OCI-LY7 (cell line): ENCODE results near the gene FAM241B. TPM values are rescaled to one million over a fixed set of nuclear protein-coding genes. Genes with fewer than 3 reads are reported as not detected.

Experiments
- BruUV-seq: library from RNA; stranded (reverse); fragments of 400-500 nt; replicated peaks from 2 replicates; lab custom pipeline; 2021; lab: Mats Ljungman, UMichigan
- CTCF ChIA-PET: fragments of 300-600 bp; sonication (Branson Sonifier 250); formaldehyde crosslinking; loops from one replicate; lab custom pipeline; 2022; ENCODE audit warnings: antibody characterized with exemption; ENCODE audit not compliant: unreplicated experiment; lab: Charles Lee
- POLR2A ChIA-PET: fragments of 300-600 bp; sonication (Branson Sonifier 250); formaldehyde crosslinking; loops from one replicate; lab custom pipeline; 2022; ENCODE audit warnings: antibody characterized with exemption; lab: Charles Lee
- DNase-seq: peaks from one replicate; pipeline ENCODE4 v3.0.0-alpha.2; 2015; ENCODE audit warnings: low spot score
- H2AFZ ChIP-seq: fragments of 200-600 bp; sonication (generic), shearing (Covaris generic); 2 replicates; pipeline ENCODE4 v1.6.1; 2014; ENCODE audit warnings: mild to moderate bottlenecking, antibody characterized with exemption, low read length, moderate library complexity
- H3K27ac ChIP-seq: fragments of 200-600 bp; sonication (generic); 2 replicates; pipeline ENCODE4 v1.5.1; 2014; ENCODE audit warnings: mixed run types, low read depth, mild to moderate bottlenecking, moderate library complexity, low read length, inconsistent platforms; ENCODE audit not compliant: poor library complexity, severe bottlenecking
- H3K36me3 ChIP-seq: fragments of 200-600 bp; sonication (generic); 2 replicates; pipeline ENCODE4 v1.6.1; 2014; ENCODE audit warnings: mild to moderate bottlenecking, antibody characterized with exemption, low read length, moderate library complexity, mixed read lengths; ENCODE audit not compliant: insufficient read depth
- H3K4me1 ChIP-seq: fragments of 200-600 bp; sonication (generic); 2 replicates; pipeline ENCODE4 v1.5.1; 2014; ENCODE audit warnings: mild to moderate bottlenecking, low read length; ENCODE audit not compliant: insufficient read depth, poor library complexity, severe bottlenecking
- H3K4me2 ChIP-seq: fragments of 200-600 bp; sonication (generic); 2 replicates; pipeline ENCODE4 v1.6.1; 2014; ENCODE audit warnings: mild to moderate bottlenecking, low read length
- H3K4me3 ChIP-seq: fragments of 200-600 bp; sonication (generic); 2 replicates; pipeline ENCODE4 v1.5.1; 2014; ENCODE audit warnings: mild to moderate bottlenecking, low read depth, low read length; ENCODE audit not compliant: poor library complexity, severe bottlenecking
- H3K79me2 ChIP-seq: fragments of 200-600 bp; sonication (generic); 2 replicates; pipeline ENCODE4 v1.6.1; 2016; ENCODE audit warnings: low read depth, mild to moderate bottlenecking, low read length, moderate library complexity, mixed read lengths; ENCODE audit not compliant: insufficient read depth
- H3K9me2 ChIP-seq: fragments of 200-600 bp; sonication (generic); 2 replicates; pipeline ENCODE4 v1.6.1; 2016; ENCODE audit warnings: mild to moderate bottlenecking, low read length, mixed read lengths; ENCODE audit not compliant: insufficient read depth
- H3K9me3 ChIP-seq: fragments of 200-600 bp; sonication (generic); 2 replicates; pipeline ENCODE4 v1.6.1; 2014; ENCODE audit warnings: mild to moderate bottlenecking, mixed run types, low read length, mixed read lengths
- H4K20me1 ChIP-seq: fragments of 200-600 bp; sonication (generic); 2 replicates; pipeline ENCODE4 v1.6.1; 2014; ENCODE audit warnings: mild to moderate bottlenecking, antibody characterized with exemption, low read length, moderate library complexity, mixed read lengths; ENCODE audit not compliant: insufficient read depth
- EZH2phosphoT487 ChIP-seq: fragments of 200-600 bp; sonication (generic); IDR thresholded peaks from 2 replicates; pipeline ENCODE4 v1.6.1; 2018; ENCODE audit warnings: low read depth, borderline replicate concordance, mild to moderate bottlenecking, mixed run types, antibody characterized with exemption, low read length, moderate library complexity, mixed read lengths
- intact Hi-C: fragments of 100-400 bp; cut with micrococcal nuclease; formaldehyde crosslinking; loops from one replicate; pipeline ENCODE4 v1.10.0; 2022; ENCODE audit not compliant: unreplicated experiment
- total RNA-seq, 2 experiments: library from RNA; depleted of rRNA in 1 of 2; stranded (reverse); fragments of >200 nt in 1 of 2; shearing (Covaris generic) in 1 of 2; gene quantifications; 2 replicates each; pipeline ENCODE4 v1.2.3, GENCODE V29; 2014 to 2022
- TF ChIP-seq, protein P1 (sequence below): fragments of 200-600 bp; sonication (generic); conservative IDR thresholded peaks from 2 replicates; pipeline ENCODE4 v1.5.1; 2014; ENCODE audit warnings: mild to moderate bottlenecking, antibody characterized with exemption, low read length, moderate library complexity, mixed read lengths

Gene FAM241B
- total RNA-seq, 2 experiments from 2014 or later = not detected

- Histone ChIP-seq H3K4me3 (no peak overlapping the region), H3K9me3 (peaks cover 8% of the 10 kb centered on the region), H3K79me2 (no peaks in the 10 kb centered on the region), H2AFZ (no peak overlapping the region), H3K4me2 (no peak overlapping the region), H4K20me1 (no peaks in the 10 kb centered on the region), H3K9me2 (no peaks in the 10 kb centered on the region), H3K36me3 (no peaks in the 10 kb centered on the region), H3K4me1 (no peaks in the 10 kb centered on the region), H3K27ac (no peak overlapping the region)
- no peak for DNase-seq
- POLR2A ChIA-PET = interaction anchor here (0.6 kb wide), 1 partner anchor 335 kb away, joined by 5 read pairs; no protein-coding TSS in a partner anchor
- CTCF ChIA-PET = no interaction called here
- intact Hi-C loops = no loop called here
- BruUV-seq = no TSS peak
- TF ChIP-seq, protein P1, sequence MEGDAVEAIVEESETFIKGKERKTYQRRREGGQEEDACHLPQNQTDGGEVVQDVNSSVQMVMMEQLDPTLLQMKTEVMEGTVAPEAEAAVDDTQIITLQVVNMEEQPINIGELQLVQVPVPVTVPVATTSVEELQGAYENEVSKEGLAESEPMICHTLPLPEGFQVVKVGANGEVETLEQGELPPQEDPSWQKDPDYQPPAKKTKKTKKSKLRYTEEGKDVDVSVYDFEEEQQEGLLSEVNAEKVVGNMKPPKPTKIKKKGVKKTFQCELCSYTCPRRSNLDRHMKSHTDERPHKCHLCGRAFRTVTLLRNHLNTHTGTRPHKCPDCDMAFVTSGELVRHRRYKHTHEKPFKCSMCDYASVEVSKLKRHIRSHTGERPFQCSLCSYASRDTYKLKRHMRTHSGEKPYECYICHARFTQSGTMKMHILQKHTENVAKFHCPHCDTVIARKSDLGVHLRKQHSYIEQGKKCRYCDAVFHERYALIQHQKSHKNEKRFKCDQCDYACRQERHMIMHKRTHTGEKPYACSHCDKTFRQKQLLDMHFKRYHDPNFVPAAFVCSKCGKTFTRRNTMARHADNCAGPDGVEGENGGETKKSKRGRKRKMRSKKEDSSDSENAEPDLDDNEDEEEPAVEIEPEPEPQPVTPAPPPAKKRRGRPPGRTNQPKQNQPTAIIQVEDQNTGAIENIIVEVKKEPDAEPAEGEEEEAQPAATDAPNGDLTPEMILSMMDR = no peak
- TF ChIP-seq EZH2phosphoT487 = no peak
Observed at GRCh38 chr10:69628891-69629290, 1.2 kb upstream of the FAM241B start.

- no peaks in the 10 kb centered on the region for H3K4me1 ChIP-seq
- ChIA-PET POLR2A (interaction anchor here (0.6 kb wide), 1 partner anchor 336 kb away, joined by 5 read pairs; no protein-coding TSS in a partner anchor), CTCF (no interaction called here)
- no peaks in the 10 kb centered on the region for H4K20me1 ChIP-seq
- H3K36me3 ChIP-seq = no peaks in the 10 kb centered on the region
- TF ChIP-seq, protein P1 = no peak
- TF ChIP-seq EZH2phosphoT487 = no peak
- no TSS peak for BruUV-seq
- intact Hi-C loops = no loop called here
- no peak overlapping the region for H3K27ac ChIP-seq
- H3K9me2 ChIP-seq = no peaks in the 10 kb centered on the region
- no peak overlapping the region for H3K4me3 ChIP-seq
- no peaks in the 10 kb centered on the region for H3K79me2 ChIP-seq
- peaks cover 2% of the 10 kb centered on the region; the same call in 1 of the 2 replicates for H3K9me3 ChIP-seq
- no peak overlapping the region for H2AFZ ChIP-seq
- DNase-seq = no peak
- H3K4me2 ChIP-seq = no peak overlapping the region
Observed at GRCh38 chr10:69629519-69629896, 539 bp upstream of the FAM241B start.

- H3K79me2 ChIP-seq = no peaks in the 10 kb centered on the region
- BruUV-seq = no TSS peak
- H3K27ac ChIP-seq = no peak overlapping the region
- H3K9me2 ChIP-seq = no peaks in the 10 kb centered on the region
- TF ChIP-seq EZH2phosphoT487 = no peak
- TF ChIP-seq, protein P1 = no peak
- H4K20me1 ChIP-seq = no peaks in the 10 kb centered on the region
- no peak overlapping the region for H3K4me2 ChIP-seq
- CTCF ChIA-PET = no interaction called here
- no peak for DNase-seq
- H2AFZ ChIP-seq = no peak overlapping the region
- H3K36me3 ChIP-seq = no peaks in the 10 kb centered on the region
- POLR2A ChIA-PET = no interaction called here
- H3K4me3 ChIP-seq = no peak overlapping the region
- H3K4me1 ChIP-seq = no peaks in the 10 kb centered on the region
- no peaks in the 10 kb centered on the region for H3K9me3 ChIP-seq
- intact Hi-C loops = no loop called here
Observed at GRCh38 chr10:69630651-69631400, 779 bp downstream of the FAM241B start.
